Measurements from ENCODE around the gene SPATA6L.

GRCh38 chr9:4592295-4592694 is 74.0 kb downstream of the SPATA6L start:
- TF ChIP-seq, protein P1, sequence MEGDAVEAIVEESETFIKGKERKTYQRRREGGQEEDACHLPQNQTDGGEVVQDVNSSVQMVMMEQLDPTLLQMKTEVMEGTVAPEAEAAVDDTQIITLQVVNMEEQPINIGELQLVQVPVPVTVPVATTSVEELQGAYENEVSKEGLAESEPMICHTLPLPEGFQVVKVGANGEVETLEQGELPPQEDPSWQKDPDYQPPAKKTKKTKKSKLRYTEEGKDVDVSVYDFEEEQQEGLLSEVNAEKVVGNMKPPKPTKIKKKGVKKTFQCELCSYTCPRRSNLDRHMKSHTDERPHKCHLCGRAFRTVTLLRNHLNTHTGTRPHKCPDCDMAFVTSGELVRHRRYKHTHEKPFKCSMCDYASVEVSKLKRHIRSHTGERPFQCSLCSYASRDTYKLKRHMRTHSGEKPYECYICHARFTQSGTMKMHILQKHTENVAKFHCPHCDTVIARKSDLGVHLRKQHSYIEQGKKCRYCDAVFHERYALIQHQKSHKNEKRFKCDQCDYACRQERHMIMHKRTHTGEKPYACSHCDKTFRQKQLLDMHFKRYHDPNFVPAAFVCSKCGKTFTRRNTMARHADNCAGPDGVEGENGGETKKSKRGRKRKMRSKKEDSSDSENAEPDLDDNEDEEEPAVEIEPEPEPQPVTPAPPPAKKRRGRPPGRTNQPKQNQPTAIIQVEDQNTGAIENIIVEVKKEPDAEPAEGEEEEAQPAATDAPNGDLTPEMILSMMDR (IDR thresholded peaks at IDR 0.05): no peak
- no peak for TF ChIP-seq POLR2A (IDR thresholded peaks at IDR 0.05)
